HepG2 (cell line): ENCODE results near the gene KPNB1. TPM values are rescaled to one million over a fixed set of nuclear protein-coding genes. Genes with fewer than 3 reads are reported as not detected.

Experiments used
- ATM ChIP-seq: fragments of 450-650 bp; IDR thresholded peaks from 2 replicates; pipeline ENCODE4 v1.7.1; 2017; ENCODE audit warnings: mild to moderate bottlenecking, borderline replicate concordance
- CEBPB ChIP-seq: IDR thresholded peaks from 2 replicates; pipeline ENCODE4 v1.6.1; 2011; ENCODE audit warnings: low read depth, low read length, improper control_type of control experiment, borderline replicate concordance
- HDAC6 ChIP-seq: fragments of 200-600 bp; sonication (generic); IDR thresholded peaks from 2 replicates; pipeline ENCODE4 v1.7.0; 2017; ENCODE audit warnings: mild to moderate bottlenecking, antibody characterized with exemption, low read length, low read depth
- JARID2 ChIP-seq: sonication (generic); formaldehyde crosslinking; IDR thresholded peaks from 2 replicates; pipeline ENCODE4 v1.8.1; 2023; ENCODE audit warnings: missing genetic modification reagents, inconsistent platforms; ENCODE audit not compliant: insufficient replicate concordance
- KAT7 ChIP-seq: IDR thresholded peaks from 2 replicates; pipeline ENCODE4 v1.6.1; 2018; ENCODE audit warnings: borderline replicate concordance, missing compliant biosample characterization
- MYPOP ChIP-seq: sonication (generic); formaldehyde crosslinking; IDR thresholded peaks from 2 replicates; pipeline ENCODE4 v1.8.1; 2023; ENCODE audit warnings: mild to moderate bottlenecking, moderate library complexity, missing genetic modification reagents
- NFATC3 ChIP-seq: sonication (generic); formaldehyde crosslinking; IDR thresholded peaks from 2 replicates; pipeline ENCODE4 v1.5.1; 2020; ENCODE audit warnings: mild to moderate bottlenecking, missing genetic modification reagents
- PATZ1 ChIP-seq: sonication (generic); formaldehyde crosslinking; IDR thresholded peaks from 2 replicates; pipeline ENCODE4 v1.4.0; 2020; ENCODE audit warnings: missing genetic modification reagents
- RBAK ChIP-seq: sonication (generic); formaldehyde crosslinking; IDR thresholded peaks from 2 replicates; pipeline ENCODE4 v1.5.1; 2020; ENCODE audit warnings: mild to moderate bottlenecking, missing genetic modification reagents
- RNF2 ChIP-seq: fragments of 450-650 bp; conservative IDR thresholded peaks from 2 replicates; pipeline ENCODE4 v1.6.1; 2016; ENCODE audit warnings: low read depth
- TERF1 ChIP-seq: sonication (generic); formaldehyde crosslinking; IDR thresholded peaks from 2 replicates; pipeline ENCODE4 v1.8.0; 2022; ENCODE audit warnings: mild to moderate bottlenecking, missing genetic modification reagents, moderate library complexity
- TRIM24 ChIP-seq: sonication (generic); formaldehyde crosslinking; IDR thresholded peaks from 2 replicates; pipeline ENCODE4 v1.8.0; 2022; ENCODE audit warnings: mild to moderate bottlenecking, missing genetic modification reagents
- ZNF12 ChIP-seq: sonication (generic); formaldehyde crosslinking; IDR thresholded peaks from 2 replicates; pipeline ENCODE4 v1.5.0; 2020; ENCODE audit warnings: missing genetic modification reagents
- ZNF232 ChIP-seq: sonication (generic); formaldehyde crosslinking; IDR thresholded peaks from 2 replicates; pipeline ENCODE4 v1.4.0; 2020; ENCODE audit warnings: missing genetic modification reagents, borderline replicate concordance
- ZNF333 ChIP-seq: sonication (generic); formaldehyde crosslinking; IDR thresholded peaks from 2 replicates; pipeline ENCODE4 v1.4.0; 2020; ENCODE audit warnings: mild to moderate bottlenecking, missing genetic modification reagents, borderline replicate concordance
- ZNF33B ChIP-seq: sonication (generic); formaldehyde crosslinking; IDR thresholded peaks from 2 replicates; pipeline ENCODE4 v1.5.1; 2020; ENCODE audit warnings: mild to moderate bottlenecking, missing genetic modification reagents
- ZNF607 ChIP-seq: sonication (generic); formaldehyde crosslinking; IDR thresholded peaks from 2 replicates; pipeline ENCODE4 v1.5.1; 2020; ENCODE audit warnings: missing genetic modification reagents, mild to moderate bottlenecking, borderline replicate concordance
- polyA plus RNA-seq, 8 experiments: library from polyadenylated mRNA; depleted of rRNA in 3 of 8; stranded (reverse) in 7 of 8; unstranded in 1 of 8; fragments of >200 nt; fragmentation: Illumina TruSeq in 4 of 8; extraction: Trizol in 4 of 8; gene quantifications; 2 replicates each; pipeline versions ENCODE4 v1.2.1 to v1.2.3, GENCODE V29; 2011 to 2016; ENCODE audit warnings: low read depth in 4 of 8, missing spikeins in 1 of 8, mixed read lengths in 1 of 8; ENCODE audit not compliant: insufficient read depth in 1 of 8
- total RNA-seq, 5 experiments: library from RNA; depleted of rRNA; stranded (reverse); fragments of >200 nt; fragmentation: Illumina TruSeq; extraction: Trizol; gene quantifications; 2 replicates each; pipeline ENCODE4 v1.2.3, GENCODE V29; 2016; ENCODE audit warnings: low read depth in 1 of 5

The KPNB1 gene
- total and polyA plus RNA-seq, 2 of the 13 experiments (the other 11 are each of a cell fraction or from before 2014, with no cell fraction given), result 164 to 424 TPM

- TF ChIP-seq ZNF232 (CRISPR knock-in tag) (no peak), ZNF333 (CRISPR knock-in tag) (0 out of 2 replicates have a peak, but pooled peaks have one; percentile 25), TRIM24 (no peak), ATM (no peak), NFATC3 (CRISPR knock-in tag) (no peak), RNF2 (no peak), HDAC6 (no peak), PATZ1 (peak; percentile 87), ZNF12 (no peak), ZNF607 (peak; percentile 53; the same call in 1 of the 2 replicates), RBAK (no peak), KAT7 (CRISPR knock-in tag) (no peak), MYPOP (no peak), JARID2 (CRISPR knock-in tag) (no peak), TERF1 (no peak), ZNF33B (CRISPR knock-in tag) (no peak), CEBPB (no peak)
Observed at GRCh38 chr17:47650525-47651522, 1.1 kb downstream of the KPNB1 start (continued).
